Esophagus squamous epithelium (tissue), 4 donors: ENCODE data around the gene STING1.

Experiments used
- CTCF ChIP-seq, 6 experiments: fragments of 450-650 bp in 4 of 6; fragments of 200-600 bp in 2 of 6; sonication (generic) in 2 of 6; IDR thresholded peaks; one replicate each; pipeline ENCODE4 v1.5.1; 2016 to 2019; ENCODE audit warnings: antibody characterized with exemption in 6 of 6, mild to moderate bottlenecking in 4 of 6, moderate library complexity in 4 of 6
- POLR2A ChIP-seq, 4 donors: fragments of 450-650 bp; IDR thresholded peaks; one replicate each; pipeline ENCODE4 v1.6.1; 2017; ENCODE audit warnings: antibody characterized with exemption in 4 of 4, mild to moderate bottlenecking in 4 of 4, moderate library complexity in 3 of 4

GRCh38 chr5:139523635-139524445 is 41.3 kb upstream of the STING1 start:
- no peak for TF ChIP-seq POLR2A (IDR thresholded peaks at IDR 0.05)
- TF ChIP-seq CTCF (IDR thresholded peaks at IDR 0.05) = no peak
